DMS53 (cell line): ENCODE data around the gene SST.

ENCODE experiments used
- DNase-seq: peaks from one replicate; lab custom pipeline; 2025; lab: John Stamatoyannopoulos, UW

Gene SST

GRCh38 chr3:187669675-187670504 lies at the start of gene SST:
SST (minus strand) TSS chr3:187670394; CDS start chr3:187670291, 103 bp downstream.
- peak; percentile 75 for DNase-seq

GRCh38 chr3:187719628-187720336 lies 49.6 kb upstream of the SST start:
- DNase-seq: no peak

GRCh38 chr3:187718802-187719201 lies 48.6 kb upstream of the SST start:
- DNase-seq: no peak

GRCh38 chr3:187717572-187717971 lies 47.4 kb upstream of the SST start:
- no peak for DNase-seq

GRCh38 chr3:187714404-187714979 lies 44.3 kb upstream of the SST start:
- DNase-seq: peak; percentile 77

- no peak for DNase-seq
Observed at GRCh38 chr3:187713504-187713903, 43.3 kb upstream of the SST start.

GRCh38 chr3:187709155-187709554 lies 39.0 kb upstream of the SST start:
- DNase-seq: peak; percentile 4

GRCh38 chr3:187708696-187709095 lies 38.5 kb upstream of the SST start:
- no peak for DNase-seq

GRCh38 chr3:187706971-187707370 lies 36.8 kb upstream of the SST start:
- no peak for DNase-seq

GRCh38 chr3:187705164-187705563 lies 35.0 kb upstream of the SST start:
- peak; percentile 5 for DNase-seq

GRCh38 chr3:187702507-187703033 lies 32.4 kb upstream of the SST start, which contains the start of gene RTP2:
RTP2 (minus strand) TSS chr3:187702557; CDS start chr3:187702128, 429 bp downstream.
- no peak for DNase-seq

GRCh38 chr3:187700249-187700648 lies 30.1 kb upstream of the SST start:
- no peak for DNase-seq

GRCh38 chr3:187698499-187699399 lies 28.6 kb upstream of the SST start:
- DNase-seq: peak; percentile 65

- no peak for DNase-seq
Observed at GRCh38 chr3:187696021-187696420, 25.8 kb upstream of the SST start.

- no peak for DNase-seq
Observed at GRCh38 chr3:187695449-187695848, 25.3 kb upstream of the SST start.

- DNase-seq: no peak
Observed at GRCh38 chr3:187694801-187695200, 24.6 kb upstream of the SST start.

- no peak for DNase-seq
Observed at GRCh38 chr3:187693431-187693830, 23.2 kb upstream of the SST start.

GRCh38 chr3:187689984-187690383 lies 19.8 kb upstream of the SST start:
- no peak for DNase-seq

GRCh38 chr3:187686621-187687273 lies 16.6 kb upstream of the SST start:
- DNase-seq: no peak

- DNase-seq: no peak
Observed at GRCh38 chr3:187685948-187686347, 15.8 kb upstream of the SST start.

GRCh38 chr3:187684880-187685279 lies 14.7 kb upstream of the SST start:
- no peak for DNase-seq
